GM12878 (cell line): Measurements from ENCODE around the gene ALG2. TPM values are rescaled to one million over a fixed set of nuclear protein-coding genes. Genes with fewer than 3 reads are reported as not detected.

Experiments
- ATAC-seq: fragments of 200-7000 bp; cut with Tn5 transposase; 3 replicates; pipeline ENCODE4 v1.9.1; 2020; ENCODE audit warnings: mild to moderate bottlenecking, moderate library complexity
- BruUV-seq: library from RNA; stranded (reverse); fragments of 400-500 nt; replicated peaks from 2 replicates; lab custom pipeline; 2021; lab: Mats Ljungman, UMichigan
- CTCF ChIA-PET: fragments of 300-600 bp; sonication (Branson Sonifier 250); formaldehyde crosslinking; extraction: SDS; loops from one replicate; lab custom pipeline; 2021; ENCODE audit warnings: inconsistent platforms; lab: Yijun Ruan, JAX
- POLR2A ChIA-PET: fragments of 350-600 bp; formaldehyde crosslinking; extraction: SDS; loops from one replicate; lab custom pipeline; 2021; ENCODE audit warnings: inconsistent platforms; lab: Charles Lee
- RAD21 ChIA-PET: fragments of 300-600 bp; sonication (Branson Sonifier 250); formaldehyde crosslinking; loops from one replicate; lab custom pipeline; 2023; ENCODE audit warnings: antibody characterized with exemption; ENCODE audit not compliant: unreplicated experiment; lab: Charles Lee
- SMC1A ChIA-PET: fragments of 300-600 bp; sonication (Branson Sonifier 250); formaldehyde crosslinking; loops from one replicate; lab custom pipeline; 2023; ENCODE audit not compliant: unreplicated experiment, uncharacterized antibody; lab: Charles Lee
- DNase-seq: peaks from one replicate; pipeline ENCODE4 v3.0.0-alpha.2; 2011; ENCODE audit warnings: low read depth, low spot score
- FAIRE-seq: peaks from 3 replicates; lab custom pipeline; 2011; peaks lifted over from hg19 to GRCh38; lab: Jason Lieb, UNC
- H2AFZ ChIP-seq: 2 replicates; pipeline ENCODE4 v1.6.0; 2011; ENCODE audit warnings: low read depth, low read length, control low read depth; ENCODE audit not compliant: control insufficient read depth
- H3K27ac ChIP-seq: 2 replicates; pipeline ENCODE4 v1.5.1; 2011; ENCODE audit warnings: control low read depth; ENCODE audit not compliant: control insufficient read depth, insufficient read depth
- H3K27me3 ChIP-seq, 2 experiments: replicated peaks in 1 of 2; 2 replicates each; pipeline versions ENCODE4 v1.6.0 to v1.6.1; 2011; ENCODE audit warnings: low read length in 1 of 2; ENCODE audit not compliant: control insufficient read depth in 2 of 2, insufficient read depth in 2 of 2
- H3K36me3 ChIP-seq, 2 experiments: 2 replicates each; pipeline ENCODE4 v1.5.1; 2011; ENCODE audit warnings: low read length in 1 of 2; ENCODE audit not compliant: control insufficient read depth in 2 of 2, insufficient read depth in 2 of 2
- H3K4me1 ChIP-seq: 2 replicates; pipeline ENCODE4 v1.6.1; 2011; ENCODE audit warnings: mild to moderate bottlenecking, low read length, moderate library complexity, mixed read lengths; ENCODE audit not compliant: control insufficient read depth, insufficient read depth
- H3K4me2 ChIP-seq: 2 replicates; pipeline ENCODE4 v1.6.0; 2011; ENCODE audit warnings: control low read depth; ENCODE audit not compliant: control insufficient read depth, insufficient read depth
- H3K4me3 ChIP-seq: fragments of 200-600 bp; sonication (generic); 2 replicates; pipeline ENCODE4 v1.5.1; 2016
- H3K79me2 ChIP-seq: 2 replicates; pipeline ENCODE4 v1.6.0; 2011; ENCODE audit warnings: low read length; ENCODE audit not compliant: control insufficient read depth, insufficient read depth
- H3K9ac ChIP-seq: 2 replicates; pipeline ENCODE4 v1.8.0; 2011; ENCODE audit warnings: low read length, control low read depth, mixed read lengths; ENCODE audit not compliant: control insufficient read depth, insufficient read depth
- H3K9me3 ChIP-seq: replicated peaks from 3 replicates; pipeline ENCODE4 v1.5.1; 2011; ENCODE audit warnings: mild to moderate bottlenecking, low read length; ENCODE audit not compliant: control insufficient read depth, insufficient read depth
- H4K20me1 ChIP-seq: 2 replicates; pipeline ENCODE4 v1.6.0; 2011; ENCODE audit not compliant: control insufficient read depth, insufficient read depth
- E2F4 ChIP-seq: IDR thresholded peaks from 2 replicates; pipeline ENCODE4 v1.6.1; 2012; ENCODE audit warnings: low read depth, low read length, improper control_type of control experiment
- MTA3 ChIP-seq: IDR thresholded peaks from 2 replicates; pipeline ENCODE4 v1.6.1; 2012; ENCODE audit warnings: low read length, inconsistent platforms, borderline replicate concordance
- MYB ChIP-seq: fragments of 150-350 bp; IDR thresholded peaks from 2 replicates; pipeline ENCODE4 v1.6.1; 2014; ENCODE audit warnings: mild to moderate bottlenecking, low read depth, low read length, borderline replicate concordance
- RELA ChIP-seq: fragments of 450-650 bp; IDR thresholded peaks from 2 replicates; pipeline ENCODE4 v1.8.0; 2014; ENCODE audit warnings: borderline replicate concordance; ENCODE audit not compliant: partially characterized antibody
- REST ChIP-seq: IDR thresholded peaks from 2 replicates; pipeline ENCODE4 v1.6.1; 2012; ENCODE audit warnings: mild to moderate bottlenecking, low read depth, low read length
- SP1 ChIP-seq: IDR thresholded peaks from one replicate; pipeline ENCODE4 v1.6.1; 2011; ENCODE audit warnings: low read depth, low read length
- ZBED1 ChIP-seq: IDR thresholded peaks from 2 replicates; pipeline ENCODE4 v1.6.1; 2016; ENCODE audit warnings: borderline replicate concordance
- ZNF207 ChIP-seq: fragments of 450-650 bp; IDR thresholded peaks from 2 replicates; pipeline ENCODE4 v1.6.1; 2014; ENCODE audit warnings: antibody characterized with exemption, mild to moderate bottlenecking, borderline replicate concordance
- WGBS: methylation state at CpG from one replicate; pipeline ENCODE4 v1.1.6; 2016; ENCODE audit warnings: low lambda C conversion rate; ENCODE audit not compliant: insufficient replicate concordance, insufficient coverage; ENCODE audit errors: missing lambda C conversion rate; 5-methylcytosine and 5-hydroxymethylcytosine counted together
- in situ Hi-C: fragments of 300-500 bp; cut with MboI; formaldehyde crosslinking; loops from 9 replicates; pipeline ENCODE4 v1.14.3; 2018; ENCODE audit warnings: mixed read lengths
- intact Hi-C: fragments of 100-400 bp; cut with micrococcal nuclease; formaldehyde crosslinking; loops from one replicate; pipeline ENCODE4 v1.14.2; 2022; ENCODE audit not compliant: unreplicated experiment
- polyA plus RNA-seq, 11 experiments: library from polyadenylated mRNA; depleted of rRNA in 4 of 11; unstranded in 6 of 11; stranded (reverse) in 5 of 11; fragments of >200 nt; fragmentation: Nextera tagmentation in 4 of 11; fragmentation: Illumina TruSeq in 1 of 11; extraction: Ambion mirVana in 4 of 11; extraction: Trizol in 1 of 11; gene quantifications; 1 replicate in 1 of 11; 2 replicates in 10 of 11; pipeline versions ENCODE4 v1.2.1 to v1.2.3, GENCODE V29; 2011 to 2016; ENCODE audit warnings: inconsistent platforms in 2 of 11, missing spikeins in 2 of 11, low read depth in 1 of 11
- total RNA-seq, 4 experiments: library from RNA; depleted of rRNA in 3 of 4; stranded (reverse); fragments of >200 nt in 3 of 4; fragmentation: Illumina TruSeq in 1 of 4; extraction: Trizol in 1 of 4; gene quantifications; 2 replicates each; pipeline versions ENCODE4 v1.2.1 to v1.2.3, GENCODE V29; 2013 to 2021
- TF ChIP-seq, protein P1 (sequence below): fragments of 450-650 bp; IDR thresholded peaks from 2 replicates; pipeline ENCODE4 v1.6.1; 2017; ENCODE audit warnings: mild to moderate bottlenecking, moderate library complexity
- TF ChIP-seq, protein P2 (sequence below): fragments of 450-650 bp; IDR thresholded peaks from 2 replicates; pipeline ENCODE4 v1.6.1; 2017; ENCODE audit warnings: low read depth, mild to moderate bottlenecking, moderate library complexity

Gene ALG2
- total and polyA plus RNA-seq, 10 of the 15 experiments (the other 5 are each of a cell fraction or from before 2014, with no cell fraction given) = 8.8 to 52.5 (median 38.6) TPM

GRCh38 chr9:99235926-99236634 lies 14.3 kb upstream of the ALG2 start:
- peak overlapping the region; percentile 32 for H2AFZ ChIP-seq
- SMC1A ChIA-PET = interaction anchor here (0.7 to 9.0 kb wide), 10 partner anchors 11 to 69 kb away, joined by 3 to 143 read pairs (median 10); partner anchors contain the start of gene SEC61B
- DNase-seq = peak; percentile 82
- H3K36me3 ChIP-seq = peaks cover 0 to 3% of the 10 kb centered on the region in 2 experiments; a peak in 2 of 4 replicates
- H3K9ac ChIP-seq = peak overlapping the region; percentile 65
- H3K79me2 ChIP-seq = no peaks in the 10 kb centered on the region; the same call in 1 of the 2 replicates
- H3K27me3 ChIP-seq = no peaks in the 10 kb centered on the region
- no peak overlapping the region for H3K4me3 ChIP-seq
- no peaks in the 10 kb centered on the region for H4K20me1 ChIP-seq
- ATAC-seq = peak; percentile 92
- POLR2A ChIA-PET = interaction anchor here (0.7 to 5.6 kb wide), 7 partner anchors 9 to 534 kb away, joined by 3 to 51 read pairs (median 7); partner anchors contain the start of genes ALG2 and SEC61B
- H3K27ac ChIP-seq = peak overlapping the region; percentile 94
- intact Hi-C loops = loop anchor here (1.0 to 5.0 kb wide), 3 partner anchors 8 to 54 kb away; no protein-coding TSS in a partner anchor
- peaks cover 7% of the 10 kb centered on the region; the same call in 2 of the 3 replicates for H3K9me3 ChIP-seq
- in situ Hi-C loops = no loop called here
- peak; percentile 86 for FAIRE-seq
- H3K4me2 ChIP-seq = peak overlapping the region; percentile 93
- RAD21 ChIA-PET = interaction anchor here (1.8 to 7.5 kb wide), 4 partner anchors 11 to 50 kb away, joined by 14 to 87 read pairs (median 65); partner anchors contain the start of genes ALG2 and SEC61B
- 0% methylated on average over 7 of the region's 7 CpGs for WGBS
- BruUV-seq = no TSS peak
- peaks cover 43% of the 10 kb centered on the region for H3K4me1 ChIP-seq
- CTCF ChIA-PET = interaction anchor here (0.7 to 6.3 kb wide), 7 partner anchors 10 to 588 kb away, joined by 3 to 160 read pairs (median 5); no protein-coding TSS in a partner anchor
- TF ChIP-seq, protein P1, sequence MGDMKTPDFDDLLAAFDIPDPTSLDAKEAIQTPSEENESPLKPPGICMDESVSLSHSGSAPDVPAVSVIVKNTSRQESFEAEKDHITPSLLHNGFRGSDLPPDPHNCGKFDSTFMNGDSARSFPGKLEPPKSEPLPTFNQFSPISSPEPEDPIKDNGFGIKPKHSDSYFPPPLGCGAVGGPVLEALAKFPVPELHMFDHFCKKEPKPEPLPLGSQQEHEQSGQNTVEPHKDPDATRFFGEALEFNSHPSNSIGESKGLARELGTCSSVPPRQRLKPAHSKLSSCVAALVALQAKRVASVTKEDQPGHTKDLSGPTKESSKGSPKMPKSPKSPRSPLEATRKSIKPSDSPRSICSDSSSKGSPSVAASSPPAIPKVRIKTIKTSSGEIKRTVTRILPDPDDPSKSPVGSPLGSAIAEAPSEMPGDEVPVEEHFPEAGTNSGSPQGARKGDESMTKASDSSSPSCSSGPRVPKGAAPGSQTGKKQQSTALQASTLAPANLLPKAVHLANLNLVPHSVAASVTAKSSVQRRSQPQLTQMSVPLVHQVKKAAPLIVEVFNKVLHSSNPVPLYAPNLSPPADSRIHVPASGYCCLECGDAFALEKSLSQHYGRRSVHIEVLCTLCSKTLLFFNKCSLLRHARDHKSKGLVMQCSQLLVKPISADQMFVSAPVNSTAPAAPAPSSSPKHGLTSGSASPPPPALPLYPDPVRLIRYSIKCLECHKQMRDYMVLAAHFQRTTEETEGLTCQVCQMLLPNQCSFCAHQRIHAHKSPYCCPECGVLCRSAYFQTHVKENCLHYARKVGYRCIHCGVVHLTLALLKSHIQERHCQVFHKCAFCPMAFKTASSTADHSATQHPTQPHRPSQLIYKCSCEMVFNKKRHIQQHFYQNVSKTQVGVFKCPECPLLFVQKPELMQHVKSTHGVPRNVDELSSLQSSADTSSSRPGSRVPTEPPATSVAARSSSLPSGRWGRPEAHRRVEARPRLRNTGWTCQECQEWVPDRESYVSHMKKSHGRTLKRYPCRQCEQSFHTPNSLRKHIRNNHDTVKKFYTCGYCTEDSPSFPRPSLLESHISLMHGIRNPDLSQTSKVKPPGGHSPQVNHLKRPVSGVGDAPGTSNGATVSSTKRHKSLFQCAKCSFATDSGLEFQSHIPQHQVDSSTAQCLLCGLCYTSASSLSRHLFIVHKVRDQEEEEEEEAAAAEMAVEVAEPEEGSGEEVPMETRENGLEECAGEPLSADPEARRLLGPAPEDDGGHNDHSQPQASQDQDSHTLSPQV = no peak
- TF ChIP-seq ZBED1 (peak; percentile 67; the same call in 1 of the 2 replicates), E2F4 (no peak), MYB (no peak), REST (no peak), RELA (peak; percentile 80), ZNF207 (no peak), MTA3 (peak; percentile 65; the same call in 1 of the 2 replicates), SP1 (peak; percentile 71)
- TF ChIP-seq, protein P2, sequence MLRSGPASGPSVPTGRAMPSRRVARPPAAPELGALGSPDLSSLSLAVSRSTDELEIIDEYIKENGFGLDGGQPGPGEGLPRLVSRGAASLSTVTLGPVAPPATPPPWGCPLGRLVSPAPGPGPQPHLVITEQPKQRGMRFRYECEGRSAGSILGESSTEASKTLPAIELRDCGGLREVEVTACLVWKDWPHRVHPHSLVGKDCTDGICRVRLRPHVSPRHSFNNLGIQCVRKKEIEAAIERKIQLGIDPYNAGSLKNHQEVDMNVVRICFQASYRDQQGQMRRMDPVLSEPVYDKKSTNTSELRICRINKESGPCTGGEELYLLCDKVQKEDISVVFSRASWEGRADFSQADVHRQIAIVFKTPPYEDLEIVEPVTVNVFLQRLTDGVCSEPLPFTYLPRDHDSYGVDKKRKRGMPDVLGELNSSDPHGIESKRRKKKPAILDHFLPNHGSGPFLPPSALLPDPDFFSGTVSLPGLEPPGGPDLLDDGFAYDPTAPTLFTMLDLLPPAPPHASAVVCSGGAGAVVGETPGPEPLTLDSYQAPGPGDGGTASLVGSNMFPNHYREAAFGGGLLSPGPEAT = peak; percentile 88
